Astrocyte of the cerebellum (primary cell): Measurements from ENCODE around the gene RNPS1.

Source experiments
- DNase-seq: peaks from one replicate; pipeline ENCODE4 v3.0.0-alpha.2; 2011; ENCODE audit warnings: low read depth
- H3K4me3 ChIP-seq: 2 replicates; pipeline ENCODE4 v1.5.1; 2011; ENCODE audit warnings: mild to moderate bottlenecking, low read depth, low read length, moderate library complexity
- in situ Hi-C: cut with HindIII; loops from 2 replicates; pipeline ENCODE4 v1.10.0; 2017; ENCODE audit warnings: low sequenced_read_pairs
- TF ChIP-seq, protein P1 (sequence below): IDR thresholded peaks from 2 replicates; pipeline ENCODE4 v1.5.1; 2012; ENCODE audit warnings: low read length, low read depth, moderate library complexity, mild to moderate bottlenecking; ENCODE audit errors: missing control alignments

RNPS1 gene

DNA sequence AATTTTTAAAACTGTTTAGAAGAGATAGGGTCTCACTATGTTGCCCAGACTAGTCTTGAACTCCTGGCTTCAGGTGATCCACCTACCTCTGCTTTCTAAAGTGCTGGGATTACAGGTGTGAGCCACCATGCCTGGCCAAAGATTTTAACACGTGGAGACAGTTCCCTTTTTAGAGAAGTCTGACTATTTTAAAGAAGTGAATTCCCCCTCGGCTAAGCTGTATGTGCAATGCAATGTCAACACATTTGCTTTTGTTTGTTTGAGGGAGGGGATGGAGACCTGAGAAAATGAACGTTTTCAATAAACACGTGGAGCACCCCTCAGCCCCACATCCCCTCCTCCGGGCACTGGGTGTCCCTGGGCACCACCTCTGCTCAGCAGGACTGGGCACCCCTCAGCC, 14.3 kb upstream of the RNPS1 start:
- no peak for DNase-seq
- TF ChIP-seq, protein P1, sequence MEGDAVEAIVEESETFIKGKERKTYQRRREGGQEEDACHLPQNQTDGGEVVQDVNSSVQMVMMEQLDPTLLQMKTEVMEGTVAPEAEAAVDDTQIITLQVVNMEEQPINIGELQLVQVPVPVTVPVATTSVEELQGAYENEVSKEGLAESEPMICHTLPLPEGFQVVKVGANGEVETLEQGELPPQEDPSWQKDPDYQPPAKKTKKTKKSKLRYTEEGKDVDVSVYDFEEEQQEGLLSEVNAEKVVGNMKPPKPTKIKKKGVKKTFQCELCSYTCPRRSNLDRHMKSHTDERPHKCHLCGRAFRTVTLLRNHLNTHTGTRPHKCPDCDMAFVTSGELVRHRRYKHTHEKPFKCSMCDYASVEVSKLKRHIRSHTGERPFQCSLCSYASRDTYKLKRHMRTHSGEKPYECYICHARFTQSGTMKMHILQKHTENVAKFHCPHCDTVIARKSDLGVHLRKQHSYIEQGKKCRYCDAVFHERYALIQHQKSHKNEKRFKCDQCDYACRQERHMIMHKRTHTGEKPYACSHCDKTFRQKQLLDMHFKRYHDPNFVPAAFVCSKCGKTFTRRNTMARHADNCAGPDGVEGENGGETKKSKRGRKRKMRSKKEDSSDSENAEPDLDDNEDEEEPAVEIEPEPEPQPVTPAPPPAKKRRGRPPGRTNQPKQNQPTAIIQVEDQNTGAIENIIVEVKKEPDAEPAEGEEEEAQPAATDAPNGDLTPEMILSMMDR = no peak
- no peak overlapping the region for H3K4me3 ChIP-seq
- in situ Hi-C loops = no loop called here

DNA sequence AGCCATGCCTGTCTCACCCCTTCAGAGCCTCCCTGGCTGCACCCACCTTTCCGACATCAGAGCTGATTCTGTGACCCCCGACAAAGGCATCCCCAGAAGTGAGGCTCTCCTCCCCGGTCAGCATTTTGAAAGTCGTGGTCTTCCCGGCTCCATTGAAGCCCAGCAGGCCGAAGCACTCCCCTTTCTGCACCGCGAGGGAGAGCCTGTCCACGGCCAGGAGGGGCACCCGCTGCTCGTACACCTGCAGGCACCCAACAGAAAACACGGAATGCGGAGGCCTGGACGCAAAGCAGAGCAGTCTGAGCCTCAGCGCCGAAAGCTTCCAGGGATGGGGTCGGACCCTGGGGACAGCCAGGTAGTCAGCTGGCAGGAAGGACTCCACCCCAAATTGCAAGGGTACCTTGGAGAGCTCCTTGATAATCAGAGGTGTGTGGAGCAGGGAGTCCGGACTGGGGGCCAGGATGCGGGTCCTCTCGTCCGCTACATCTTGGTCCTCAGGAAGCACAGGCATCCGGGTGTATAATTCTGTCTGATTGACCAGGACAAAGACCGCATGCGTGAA, 13.1 kb upstream of the RNPS1 start:
- no peak overlapping the region for H3K4me3 ChIP-seq
- in situ Hi-C loops = no loop called here
- no peak for DNase-seq
- TF ChIP-seq, protein P1 = no peak

DNA sequence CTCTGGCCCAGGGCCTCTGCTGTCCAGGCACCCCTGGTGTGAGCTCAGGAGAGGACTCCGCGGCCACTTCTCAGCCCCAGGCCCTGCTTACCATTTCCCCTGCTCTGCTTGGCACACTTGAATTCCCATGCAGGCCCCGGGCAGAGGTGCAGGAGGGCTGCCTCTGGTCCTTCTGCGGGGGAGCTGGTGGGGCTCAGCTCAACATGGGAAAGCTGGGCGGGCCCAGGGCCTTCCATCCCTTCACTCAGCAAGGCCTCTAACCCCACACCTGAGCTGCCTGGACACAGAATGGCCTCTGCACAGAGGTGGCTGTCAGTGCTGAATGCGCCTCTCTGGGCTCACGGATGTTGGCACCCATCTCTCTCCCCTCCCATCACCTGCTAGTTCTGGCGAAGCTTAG, 12.5 kb upstream of the RNPS1 start:
- in situ Hi-C loops = no loop called here
- no peak overlapping the region for H3K4me3 ChIP-seq
- TF ChIP-seq, protein P1 = no peak
- no peak for DNase-seq

DNA sequence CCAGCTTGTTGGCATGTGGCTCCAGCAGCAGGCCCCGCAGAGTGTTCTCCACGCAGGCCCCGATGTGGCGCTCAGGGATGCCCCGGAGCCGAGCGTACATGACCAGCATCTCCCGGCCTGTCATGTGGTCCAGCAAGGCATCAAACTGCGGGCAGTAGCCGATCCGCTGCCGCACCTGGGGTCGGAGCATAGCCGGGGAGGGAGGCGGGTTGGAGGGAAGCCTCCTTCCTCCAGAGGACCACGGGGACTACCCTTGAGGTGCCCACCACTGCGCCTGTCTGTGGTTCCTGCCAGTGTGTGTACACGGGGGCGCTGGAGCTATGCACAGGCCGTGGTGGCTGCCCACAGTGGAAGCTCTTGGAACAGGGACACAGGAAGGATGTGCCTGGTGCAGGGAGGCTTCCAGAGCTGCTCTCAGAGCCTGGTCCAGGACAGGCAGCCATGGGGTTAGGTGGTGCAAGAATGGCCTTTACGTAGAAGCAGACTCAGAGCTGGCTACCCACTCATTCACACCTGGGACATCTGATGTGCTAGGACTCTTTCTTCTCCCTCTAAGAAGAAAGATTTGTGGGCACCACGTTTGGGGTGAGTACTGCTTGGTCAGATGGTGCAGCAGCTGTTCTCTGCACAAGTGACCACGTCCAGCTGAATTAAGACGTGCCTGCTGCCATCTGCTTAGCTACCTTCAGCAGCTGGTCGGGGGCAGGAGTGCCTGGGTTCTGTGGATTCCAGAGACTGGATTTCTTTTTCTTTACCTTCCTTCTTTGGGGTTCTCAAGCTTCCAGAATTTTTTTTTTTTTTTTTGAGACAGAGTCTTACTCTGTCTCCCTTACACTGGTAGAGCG, 11.3 kb upstream of the RNPS1 start:
- no peak overlapping the region for H3K4me3 ChIP-seq
- no peak for DNase-seq
- TF ChIP-seq, protein P1 = no peak
- in situ Hi-C loops = loop anchor here (10.0 kb wide), 1 partner anchor 56 kb away; no protein-coding TSS in a partner anchor

DNA sequence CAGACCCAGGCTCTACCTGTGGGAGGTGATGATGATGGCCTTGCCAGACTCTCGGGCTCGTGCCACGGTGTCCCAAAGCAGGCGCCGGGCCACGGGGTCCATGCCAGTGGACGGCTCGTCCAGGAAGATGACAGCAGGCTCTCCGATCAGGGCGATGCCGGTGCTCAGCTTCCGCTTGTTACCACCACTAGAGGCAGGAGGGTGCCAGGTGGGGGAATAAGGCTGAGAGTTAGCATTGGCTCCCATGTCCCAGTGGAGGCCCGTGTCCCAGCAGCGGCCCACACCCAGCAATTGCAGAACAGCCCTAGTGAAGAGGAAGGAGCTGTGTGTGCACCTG, 10.3 kb upstream of the RNPS1 start:
- in situ Hi-C loops = loop anchor here (10.0 kb wide), 1 partner anchor 57 kb away; no protein-coding TSS in a partner anchor
- TF ChIP-seq, protein P1 = no peak
- no peak for DNase-seq
- H3K4me3 ChIP-seq = no peak overlapping the region

DNA sequence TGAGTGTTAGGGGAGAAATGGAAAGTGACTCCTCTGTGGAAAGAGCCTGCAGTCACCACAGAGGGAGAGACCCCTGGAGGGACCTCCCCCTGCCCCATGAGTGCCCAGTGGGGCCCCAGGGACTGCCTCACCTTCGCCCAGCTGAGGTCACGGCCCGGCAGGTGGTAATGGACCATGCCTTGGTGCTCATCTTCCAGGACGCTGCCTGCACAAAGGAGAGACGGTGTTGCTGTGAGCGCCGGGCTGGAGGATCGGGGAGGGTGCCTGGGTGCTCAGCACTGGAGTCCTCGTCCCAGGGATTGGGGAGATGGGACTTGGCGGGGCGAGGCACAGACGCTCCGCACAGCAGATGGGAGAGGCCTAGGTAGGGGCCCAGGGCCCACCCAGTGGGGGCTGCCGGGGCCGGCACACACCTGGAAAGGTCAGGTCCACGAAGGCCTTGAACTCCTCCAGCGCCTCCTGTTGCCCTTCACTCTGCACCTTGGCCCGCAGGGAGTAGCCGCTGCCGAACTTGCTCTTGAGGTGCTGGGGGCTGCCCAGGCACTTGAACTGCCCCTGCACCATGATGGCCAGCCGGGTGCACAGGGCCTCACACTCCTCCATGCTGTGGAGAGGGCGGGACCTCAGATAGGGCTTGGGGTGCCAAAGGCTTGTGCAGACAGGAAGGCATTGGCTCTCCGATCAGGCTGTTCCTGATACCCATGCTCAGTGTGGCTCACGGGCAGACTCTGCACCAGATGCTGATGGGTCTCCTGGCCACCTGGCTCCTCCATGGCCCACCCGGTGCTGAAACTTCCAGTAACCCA, 9.7 kb upstream of the RNPS1 start:
- in situ Hi-C loops = loop anchor here (10.0 kb wide), 1 partner anchor 57 kb away; no protein-coding TSS in a partner anchor
- TF ChIP-seq, protein P1 = no peak
- no peak for DNase-seq
- H3K4me3 ChIP-seq = no peak overlapping the region
